OCI-LY1 (cell line): ENCODE results near the gene IPO4.

Experiments used
- CTCF ChIP-seq: fragments of 200-600 bp; sonication (generic), shearing (Covaris generic); IDR thresholded peaks from 2 replicates; pipeline ENCODE4 v1.5.1; 2017; ENCODE audit warnings: mild to moderate bottlenecking, antibody characterized with exemption, low read length, moderate library complexity, mixed read lengths
- EZH2 ChIP-seq: fragments of 200-600 bp; sonication (generic), shearing (Covaris generic); IDR thresholded peaks from 2 replicates; pipeline ENCODE4 v1.8.0; 2017; ENCODE audit warnings: borderline replicate concordance, mixed run types, mild to moderate bottlenecking, antibody characterized with exemption, low read length, moderate library complexity, mixed read lengths

GRCh38 chr14:24187539-24187915 is 1.1 kb downstream of the IPO4 start:
- TF ChIP-seq CTCF (no peak), EZH2 (no peak)
